Right lobe of liver (tissue), 6 donors: ENCODE measurements around the gene P2RY10. TPM values are rescaled to one million over a fixed set of nuclear protein-coding genes. Genes with fewer than 3 reads are reported as not detected.

Source experiments
- ATAC-seq, 4 donors: fragments of 200-7000 bp; cut with Tn5 transposase; one replicate each; pipeline ENCODE4 v1.9.1; 2020; ENCODE audit warnings: mild to moderate bottlenecking in 4 of 4, moderate library complexity in 4 of 4
- DNase-seq, 3 donors: peaks; one replicate each; pipeline ENCODE4 v3.0.0-alpha.2; 2020
- H3K27ac ChIP-seq, 3 donors: fragments of 200-600 bp; one replicate each; pipeline ENCODE4 v1.8.0; 2022
- H3K27me3 ChIP-seq, 2 donors: fragments of 200-600 bp; one replicate each; pipeline ENCODE4 v1.8.0; 2022
- H3K36me3 ChIP-seq, 4 donors: fragments of 200-600 bp; sonication (generic) in 1 of 4; one replicate each; pipeline versions ENCODE4 v1.5.1 to v1.8.0; 2017 to 2022; ENCODE audit warnings: control low read depth in 1 of 4
- H3K4me1 ChIP-seq, 4 donors: fragments of 200-600 bp; sonication (generic) in 1 of 4; one replicate each; pipeline versions ENCODE4 v1.5.1 to v1.8.0; 2017 to 2022; ENCODE audit warnings: control low read depth in 1 of 4
- H3K4me3 ChIP-seq, 3 donors: fragments of 200-600 bp; one replicate each; pipeline ENCODE4 v1.8.0; 2022
- H3K9me3 ChIP-seq, 4 donors: fragments of 200-600 bp; sonication (generic) in 1 of 4; one replicate each; pipeline versions ENCODE4 v1.5.1 to v1.8.0; 2017 to 2022; ENCODE audit warnings: control low read depth in 1 of 4
- CTCF ChIP-seq, 4 donors: fragments of 200-600 bp in 3 of 4; fragments of 450-650 bp in 1 of 4; IDR thresholded peaks; one replicate each; pipeline versions ENCODE4 v1.5.1 to v1.8.0; 2016 to 2022; ENCODE audit warnings: antibody characterized with exemption in 4 of 4, mild to moderate bottlenecking in 2 of 4
- POLR2A ChIP-seq: fragments of 450-650 bp; IDR thresholded peaks from one replicate; pipeline ENCODE4 v1.6.1; 2017; ENCODE audit warnings: antibody characterized with exemption, mild to moderate bottlenecking
- WGBS: methylation state at CpG from one replicate; pipeline ENCODE4 v1.1.6; 2018; ENCODE audit warnings: low coverage, low lambda C conversion rate; ENCODE audit not compliant: insufficient coverage; ENCODE audit errors: missing lambda C conversion rate; 5-methylcytosine and 5-hydroxymethylcytosine counted together
- intact Hi-C, 2 donors: fragments of 100-400 bp; cut with DNase I; formaldehyde crosslinking; loops; one replicate each; pipeline versions ENCODE4 v1.11.2 to v1.14.1; 2022
- long read RNA-seq: library from polyadenylated mRNA; unstranded; transcript quantifications from one replicate; pipeline ENCODE4 v2.0.0, GENCODE V29; 2019
- total RNA-seq, 6 experiments: library from RNA; depleted of rRNA in 2 of 6; stranded (reverse); fragments of >200 nt in 2 of 6; fragmentation: NEBNext Ultra II Directional in 3 of 6; extraction: Animal tissue kit (Norgen Biotek cat#: 25700) in 3 of 6; gene quantifications; one replicate each; pipeline versions ENCODE4 v1.1.0 to v1.2.4, GENCODE V29; 2016 to 2023
- donor health status: DM: no; HTN: yes; CAD: no.
- donor health status: DM: no; HTN: no; CAD: no.
- donor health status: DM: no; HTN: no; CAD: no.
- donor health status: DM: no; HTN: yes; CAD: no.
- donor health status: DM: no; HTN: yes; CAD: no.

Gene P2RY10
- under 1 TPM in 3 of 6 experiments, not detected in 3; 0.35 to 0.68 (median 0.43) TPM for total RNA-seq
- long read RNA-seq = 0 reads

GRCh38 chrX:78945186-78945912, at the start of gene P2RY10:
P2RY10 (plus strand) TSS chrX:78945391; CDS start chrX:78960521, 15,130 bp downstream.
- Histone ChIP-seq H3K36me3 (no peaks in the 10 kb centered on the region), H3K4me3 (no peak within 1 kb of the TSS), H3K9me3 (no peaks in the 10 kb centered on the region), H3K27me3 (peaks cover 0 to 5% of the 10 kb centered on the region in 2 donors), H3K4me1 (no peaks in the 10 kb centered on the region), H3K27ac (no peak within 1 kb of the TSS)
- intact Hi-C loops = no loop called here
- no peak for DNase-seq
- 11% methylated on average over 5 of the region's 5 CpGs for WGBS
- TF ChIP-seq CTCF (IDR thresholded peaks at IDR 0.05) = no peak
- TF ChIP-seq POLR2A = no peak
- peak in 1 of 4 donors; percentile 34 for ATAC-seq

- Histone ChIP-seq H3K36me3 (no peaks in the 10 kb centered on the region), H3K9me3 (peaks cover 0 to 3% (median 0%) of the 10 kb centered on the region in 4 donors), H3K27me3 (no peaks in the 10 kb centered on the region), H3K4me3 (no peak overlapping the region), H3K27ac (no peak overlapping the region), H3K4me1 (no peaks in the 10 kb centered on the region)
- intact Hi-C loops = no loop called here
- no peak for ATAC-seq
- TF ChIP-seq CTCF (IDR thresholded peaks at IDR 0.05) = no peak
- TF ChIP-seq POLR2A = no peak
- WGBS = 17% methylated on average over 1 of the region's 1 CpG
- no peak for DNase-seq
Measured at GRCh38 chrX:78922754-78923153, 22.4 kb upstream of the P2RY10 start.

- no peak for ATAC-seq
- no peak overlapping the region for H3K4me3 ChIP-seq
Measured at GRCh38 chrX:78923198-78924015, 21.8 kb upstream of the P2RY10 start.

GRCh38 chrX:78931814-78932213, 13.4 kb upstream of the P2RY10 start:
- no peak for DNase-seq

More at GRCh38 chrX:78923198-78924015, 21.8 kb upstream of the P2RY10 start:
- peaks cover 0 to 3% (median 0%) of the 10 kb centered on the region in 4 donors for H3K9me3 ChIP-seq
- no peaks in the 10 kb centered on the region for H3K36me3 ChIP-seq
- intact Hi-C loops = no loop called here
- WGBS = 27% methylated on average over 3 of the region's 3 CpGs
- H3K27me3 ChIP-seq = no peaks in the 10 kb centered on the region
- DNase-seq = no peak
- H3K4me1 ChIP-seq = no peaks in the 10 kb centered on the region
- TF ChIP-seq POLR2A = no peak
- TF ChIP-seq CTCF (IDR thresholded peaks at IDR 0.05) = no peak
- H3K27ac ChIP-seq = no peak overlapping the region

More at GRCh38 chrX:78931814-78932213, 13.4 kb upstream of the P2RY10 start:
- no peak for TF ChIP-seq POLR2A
- no peak for TF ChIP-seq CTCF (IDR thresholded peaks at IDR 0.05)
- no peaks in the 10 kb centered on the region for H3K4me1 ChIP-seq
- H3K27ac ChIP-seq = no peak overlapping the region
- ATAC-seq = no peak
- no peaks in the 10 kb centered on the region for H3K9me3 ChIP-seq
- 4% methylated on average over 1 of the region's 1 CpG for WGBS
- H3K27me3 ChIP-seq = no peaks in the 10 kb centered on the region
- H3K36me3 ChIP-seq = no peaks in the 10 kb centered on the region
- no peak overlapping the region for H3K4me3 ChIP-seq
- intact Hi-C loops = no loop called here
